Stimulated activated CD8-positive, alpha-beta memory T cell treated with anti-CD3 and anti-CD28 coated beads, Interleukin-12 subunit alpha, Interleukin-12 subunit beta, amount 100 ng/mL, for 4 hours (primary cell): ENCODE measurements around the gene CST4.
"Not testable (repeated sequence)": the region's sequence is repeated elsewhere in the genome, so short reads cannot be mapped to it uniquely, and the experiment has no call there.

Experiments
- DNase-seq: peaks from one replicate; pipeline ENCODE4 v3.0.0-alpha.2; 2020; ENCODE audit warnings: low read depth

CST4 gene

GRCh38 chr20:23687986-23688385, 852 bp downstream of the CST4 start:
- DNase-seq = no peak

GRCh38 chr20:23686046-23686750, 2.6 kb downstream of the CST4 start:
- DNase-seq = no peak

- DNase-seq = not testable (repeated sequence)
These were observed 3.3 kb downstream of the CST4 start for GRCh38 chr20:23685529-23685896.

- DNase-seq = no peak
These were observed 4.6 kb downstream of the CST4 start for GRCh38 chr20:23684261-23684660.

- no peak for DNase-seq
These were observed 5.0 kb downstream of the CST4 start for GRCh38 chr20:23683807-23684206.

- no peak for DNase-seq
These were observed 5.6 kb downstream of the CST4 start for GRCh38 chr20:23683281-23683680.

- DNase-seq = no peak
These were observed 8.7 kb downstream of the CST4 start for GRCh38 chr20:23680146-23680545.

GRCh38 chr20:23679133-23680092, 9.4 kb downstream of the CST4 start:
- DNase-seq = no peak

- DNase-seq = no peak
These were observed 15.6 kb downstream of the CST4 start for GRCh38 chr20:23673209-23673608.

- DNase-seq = no peak
These were observed 16.7 kb downstream of the CST4 start for GRCh38 chr20:23672158-23672557.

- no peak for DNase-seq
These were observed 17.4 kb downstream of the CST4 start for GRCh38 chr20:23671479-23671878.

GRCh38 chr20:23670361-23670760, 18.5 kb downstream of the CST4 start:
- no peak for DNase-seq

GRCh38 chr20:23669866-23670265, 19.0 kb downstream of the CST4 start:
- no peak for DNase-seq

GRCh38 chr20:23669327-23669726, 19.5 kb downstream of the CST4 start:
- DNase-seq = no peak

GRCh38 chr20:23668477-23668951, 20.3 kb downstream of the CST4 start:
- no peak for DNase-seq

- DNase-seq = no peak
These were observed 21.2 kb downstream of the CST4 start for GRCh38 chr20:23667666-23668065.

- DNase-seq = no peak
These were observed 22.1 kb downstream of the CST4 start for GRCh38 chr20:23666698-23667097.

GRCh38 chr20:23666189-23666588, 22.6 kb downstream of the CST4 start:
- no peak for DNase-seq

- no peak for DNase-seq
These were observed 23.9 kb downstream of the CST4 start for GRCh38 chr20:23664954-23665353.

- not testable (repeated sequence) for DNase-seq
These were observed 24.8 kb downstream of the CST4 start for GRCh38 chr20:23664046-23664445.

GRCh38 chr20:23663180-23663579, 25.7 kb downstream of the CST4 start:
- DNase-seq = no peak

- no peak for DNase-seq
These were observed 26.5 kb downstream of the CST4 start for GRCh38 chr20:23662276-23662870.

- DNase-seq = no peak
These were observed 27.8 kb downstream of the CST4 start for GRCh38 chr20:23661002-23661429.
